Measurements from ENCODE around the gene PAIP1. TPM values are rescaled to one million over a fixed set of nuclear protein-coding genes. Genes with fewer than 3 reads are reported as not detected.

The PAIP1 gene
- total RNA-seq, 1 donor from 2014 or later: 101 TPM

DNA sequence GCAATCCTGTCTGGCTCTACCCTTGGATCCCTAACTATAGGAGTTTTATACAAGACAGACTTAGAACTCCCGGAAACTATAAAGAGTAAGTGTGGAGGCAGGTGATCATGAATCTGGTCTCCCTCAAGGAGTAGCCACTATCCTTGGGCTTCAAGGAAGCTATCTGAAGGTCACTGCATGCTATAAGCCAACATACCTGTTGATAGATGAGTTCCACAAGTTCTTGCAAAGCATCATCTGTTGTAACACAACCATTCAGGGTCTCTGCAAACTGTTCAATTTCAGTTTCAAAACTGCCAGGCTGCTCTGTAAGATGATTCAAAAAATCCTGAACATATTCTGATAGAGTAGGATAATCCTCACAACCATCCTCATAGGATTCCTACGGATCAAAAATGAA is 9.3 kb downstream of the PAIP1 start:
- no peak for TF ChIP-seq CTCF (IDR thresholded peaks at IDR 0.05; ENCODE audit: insufficient read depth, low read depth, low read length)
- TF ChIP-seq EZH2 (IDR thresholded peaks at IDR 0.05; ENCODE audit: insufficient read depth, low read length): no peak
- no peaks in the 10 kb centered on the region for H3K27me3 ChIP-seq (ENCODE audit: insufficient read depth, low read length)
- H3K4me1 ChIP-seq (ENCODE audit: insufficient read depth, low read length): no peaks in the 10 kb centered on the region
- H3K9ac ChIP-seq (ENCODE audit: low read length): no peak overlapping the region
- H3K36me3 ChIP-seq (ENCODE audit: insufficient read depth, low read length): peaks cover 46% of the 10 kb centered on the region
- H2AFZ ChIP-seq (ENCODE audit: low read depth, low read length): no peak overlapping the region
- Mint-ChIP-seq H3K27me3 (ENCODE audit: low read depth, unreplicated experiment) (no peaks in the 10 kb centered on the region), H3K36me3 (ENCODE audit: low read depth, unreplicated experiment) (peaks cover 17% of the 10 kb centered on the region), H3K4me3 (ENCODE audit: unreplicated experiment) (no peak overlapping the region), H3K27ac (ENCODE audit: unreplicated experiment) (no peak overlapping the region), H3K4me1 (ENCODE audit: low read depth, unreplicated experiment) (peaks cover 5% of the 10 kb centered on the region), H3K9me3 (ENCODE audit: unreplicated experiment) (no peaks in the 10 kb centered on the region)
- H3K4me3 ChIP-seq (ENCODE audit: insufficient read depth, low read depth, low read length): no peak overlapping the region
- peaks cover 72% of the 10 kb centered on the region for H4K20me1 ChIP-seq (ENCODE audit: insufficient read depth, low read length)
- peaks cover 90% of the 10 kb centered on the region for H3K79me2 ChIP-seq (ENCODE audit: insufficient read depth, low read length)
- no peak for FAIRE-seq
- H3K9me3 ChIP-seq (ENCODE audit: insufficient read depth, low read depth, low read length): no peaks in the 10 kb centered on the region
- H3K27ac ChIP-seq (ENCODE audit: low read depth, low read length): no peak overlapping the region
- no peak for DNase-seq (ENCODE audit: low read depth)
- H3K4me2 ChIP-seq (ENCODE audit: low read length): no peak overlapping the region

- DNase-seq (ENCODE audit: low read depth): peak; percentile 43
- no peaks in the 10 kb centered on the region for H3K4me1 ChIP-seq (ENCODE audit: insufficient read depth, low read length)
- Mint-ChIP-seq H3K27me3 (ENCODE audit: low read depth, unreplicated experiment) (no peaks in the 10 kb centered on the region), H3K4me1 (ENCODE audit: low read depth, unreplicated experiment) (no peaks in the 10 kb centered on the region), H3K4me3 (ENCODE audit: unreplicated experiment) (no peak overlapping the region), H3K27ac (ENCODE audit: unreplicated experiment) (no peak overlapping the region), H3K36me3 (ENCODE audit: low read depth, unreplicated experiment) (peaks cover 15% of the 10 kb centered on the region), H3K9me3 (ENCODE audit: unreplicated experiment) (no peaks in the 10 kb centered on the region)
- H3K4me2 ChIP-seq (ENCODE audit: low read length): no peak overlapping the region
- H3K36me3 ChIP-seq (ENCODE audit: insufficient read depth, low read length): peaks cover 47% of the 10 kb centered on the region
- no peaks in the 10 kb centered on the region for H3K9me3 ChIP-seq (ENCODE audit: insufficient read depth, low read depth, low read length)
- H3K4me3 ChIP-seq (ENCODE audit: insufficient read depth, low read depth, low read length): no peak overlapping the region
- H4K20me1 ChIP-seq (ENCODE audit: insufficient read depth, low read length): peaks cover 44% of the 10 kb centered on the region
- no peak overlapping the region for H3K27ac ChIP-seq (ENCODE audit: low read depth, low read length)
- H3K79me2 ChIP-seq (ENCODE audit: insufficient read depth, low read length): peaks cover 79% of the 10 kb centered on the region
- no peak overlapping the region for H3K9ac ChIP-seq (ENCODE audit: low read length)
- H2AFZ ChIP-seq (ENCODE audit: low read depth, low read length): no peak overlapping the region
- H3K27me3 ChIP-seq (ENCODE audit: insufficient read depth, low read length): no peaks in the 10 kb centered on the region
- FAIRE-seq: no peak
- TF ChIP-seq CTCF (IDR thresholded peaks at IDR 0.05; ENCODE audit: insufficient read depth, low read depth, low read length): no peak
- no peak for TF ChIP-seq EZH2 (IDR thresholded peaks at IDR 0.05; ENCODE audit: insufficient read depth, low read length)
These were observed 13.4 kb downstream of the PAIP1 start for GRCh38 chr5:43543434-43543833.

GRCh38 chr5:43540746-43541145 is 16.1 kb downstream of the PAIP1 start:
- Histone ChIP-seq H3K4me3 (ENCODE audit: insufficient read depth, low read depth, low read length) (no peak overlapping the region), H4K20me1 (ENCODE audit: insufficient read depth, low read length) (peaks cover 41% of the 10 kb centered on the region), H3K4me2 (ENCODE audit: low read length) (no peak overlapping the region), H3K36me3 (ENCODE audit: insufficient read depth, low read length) (peaks cover 42% of the 10 kb centered on the region), H3K4me1 (ENCODE audit: insufficient read depth, low read length) (no peaks in the 10 kb centered on the region), H3K79me2 (ENCODE audit: insufficient read depth, low read length) (peaks cover 63% of the 10 kb centered on the region), H3K27ac (ENCODE audit: low read depth, low read length) (no peak overlapping the region), H3K9me3 (ENCODE audit: insufficient read depth, low read depth, low read length) (no peaks in the 10 kb centered on the region), H3K9ac (ENCODE audit: low read length) (no peak overlapping the region), H2AFZ (ENCODE audit: low read depth, low read length) (no peak overlapping the region), H3K27me3 (ENCODE audit: insufficient read depth, low read length) (no peaks in the 10 kb centered on the region)
- FAIRE-seq (no peak), DNase-seq (ENCODE audit: low read depth) (no peak)
- Mint-ChIP-seq H3K36me3 (ENCODE audit: low read depth, unreplicated experiment) (peaks cover 5% of the 10 kb centered on the region), H3K4me1 (ENCODE audit: low read depth, unreplicated experiment) (no peaks in the 10 kb centered on the region), H3K27me3 (ENCODE audit: low read depth, unreplicated experiment) (no peaks in the 10 kb centered on the region), H3K9me3 (ENCODE audit: unreplicated experiment) (no peaks in the 10 kb centered on the region), H3K27ac (ENCODE audit: unreplicated experiment) (no peak overlapping the region), H3K4me3 (ENCODE audit: unreplicated experiment) (no peak overlapping the region)
- TF ChIP-seq CTCF (IDR thresholded peaks at IDR 0.05; ENCODE audit: insufficient read depth, low read depth, low read length) (no peak), EZH2 (IDR thresholded peaks at IDR 0.05; ENCODE audit: insufficient read depth, low read length) (no peak)

All from astrocyte (in vitro differentiated cells and primary cell).